CD4-positive, alpha-beta memory T cell (primary cell): ENCODE measurements around the gene TCF7. TPM values are rescaled to one million over a fixed set of nuclear protein-coding genes. Genes with fewer than 3 reads are reported as not detected.

Experiments used
- CTCF ChIA-PET: fragments of 350-600 bp; sonication (Branson Sonifier 250); formaldehyde crosslinking; loops from one replicate; lab custom pipeline; 2021; ENCODE audit warnings: inconsistent platforms; ENCODE audit not compliant: partially characterized antibody; lab: Charles Lee
- POLR2A ChIA-PET: fragments of 350-600 bp; sonication (Branson Sonifier 250); formaldehyde crosslinking; loops from one replicate; lab custom pipeline; 2021; ENCODE audit not compliant: partially characterized antibody; lab: Charles Lee
- DNase-seq, 5 donors: peaks; one replicate each; pipeline versions ENCODE4 v3.0.0 to v3.0.0-alpha.2; 2020 to 2022; ENCODE audit warnings: mixed read lengths in 1 of 5
- H3K27ac ChIP-seq: one replicate; pipeline ENCODE4 v1.7.0; 2013; ENCODE audit warnings: low read depth, low read length
- H3K27me3 ChIP-seq: 2 replicates; pipeline ENCODE4 v1.7.0; 2013; ENCODE audit warnings: mild to moderate bottlenecking, low read length, moderate library complexity; ENCODE audit not compliant: insufficient read depth
- H3K36me3 ChIP-seq: 2 replicates; pipeline ENCODE4 v1.7.0; 2013; ENCODE audit warnings: mild to moderate bottlenecking, low read length, moderate library complexity; ENCODE audit not compliant: insufficient read depth
- H3K4me1 ChIP-seq: 2 replicates; pipeline ENCODE4 v1.7.0; 2013; ENCODE audit warnings: mild to moderate bottlenecking, low read length, moderate library complexity; ENCODE audit not compliant: insufficient read depth
- H3K4me3 ChIP-seq, 2 donors: one replicate each; pipeline ENCODE4 v1.7.0; 2013; ENCODE audit warnings: low read length in 2 of 2, mild to moderate bottlenecking in 1 of 2
- H3K9me3 ChIP-seq, 2 donors: one replicate each; pipeline ENCODE4 v1.7.0; 2013; ENCODE audit warnings: low read length in 2 of 2, control low read depth in 1 of 2; ENCODE audit not compliant: control insufficient read depth in 1 of 2
- H3K27ac Mint-ChIP-seq, 7 donors: one replicate each; pipeline ENCODE4 v1.8.0; 2020 to 2021; ENCODE audit warnings: mixed read lengths in 7 of 7, mild to moderate bottlenecking in 6 of 7, inconsistent platforms in 3 of 7, moderate library complexity in 3 of 7
- H3K27me3 Mint-ChIP-seq, 2 donors: one replicate each; pipeline ENCODE4 v1.8.0; 2020 to 2021; ENCODE audit warnings: mixed read lengths in 2 of 2
- H3K36me3 Mint-ChIP-seq, 2 donors: one replicate each; pipeline ENCODE4 v1.8.0; 2020 to 2021; ENCODE audit warnings: mixed read lengths in 2 of 2, inconsistent platforms in 1 of 2, mild to moderate bottlenecking in 1 of 2
- H3K4me1 Mint-ChIP-seq, 4 donors: one replicate each; pipeline ENCODE4 v1.8.0; 2020 to 2021; ENCODE audit warnings: mixed read lengths in 4 of 4, mild to moderate bottlenecking in 1 of 4
- H3K4me3 Mint-ChIP-seq, 8 donors: one replicate each; pipeline ENCODE4 v1.8.0; 2020 to 2021; ENCODE audit warnings: mixed read lengths in 8 of 8, mild to moderate bottlenecking in 7 of 8, moderate library complexity in 6 of 8, inconsistent platforms in 3 of 8
- H3K9me3 Mint-ChIP-seq, 8 donors: one replicate each; pipeline ENCODE4 v1.8.0; 2020 to 2021; ENCODE audit warnings: mixed read lengths in 8 of 8, mild to moderate bottlenecking in 5 of 8, inconsistent platforms in 3 of 8, moderate library complexity in 1 of 8
- intact Hi-C: fragments of 100-400 bp; cut with micrococcal nuclease; formaldehyde crosslinking; loops from one replicate; pipeline ENCODE4 v1.15.1; 2023
- polyA plus RNA-seq, 2 donors: library from polyadenylated mRNA; unstranded; fragments of 300-500 nt; fragmentation: Illumina TruSeq; gene quantifications; one replicate each; pipeline ENCODE4 v1.2.3, GENCODE V29; 2021
- total RNA-seq, 2 experiments: library from RNA; stranded (reverse); gene quantifications; one replicate each; pipeline ENCODE4 v1.2.3, GENCODE V29; 2021

TCF7 gene
- total and polyA plus RNA-seq, 4 experiments from 2014 or later: 102 to 841 (median 622) TPM

DNA sequence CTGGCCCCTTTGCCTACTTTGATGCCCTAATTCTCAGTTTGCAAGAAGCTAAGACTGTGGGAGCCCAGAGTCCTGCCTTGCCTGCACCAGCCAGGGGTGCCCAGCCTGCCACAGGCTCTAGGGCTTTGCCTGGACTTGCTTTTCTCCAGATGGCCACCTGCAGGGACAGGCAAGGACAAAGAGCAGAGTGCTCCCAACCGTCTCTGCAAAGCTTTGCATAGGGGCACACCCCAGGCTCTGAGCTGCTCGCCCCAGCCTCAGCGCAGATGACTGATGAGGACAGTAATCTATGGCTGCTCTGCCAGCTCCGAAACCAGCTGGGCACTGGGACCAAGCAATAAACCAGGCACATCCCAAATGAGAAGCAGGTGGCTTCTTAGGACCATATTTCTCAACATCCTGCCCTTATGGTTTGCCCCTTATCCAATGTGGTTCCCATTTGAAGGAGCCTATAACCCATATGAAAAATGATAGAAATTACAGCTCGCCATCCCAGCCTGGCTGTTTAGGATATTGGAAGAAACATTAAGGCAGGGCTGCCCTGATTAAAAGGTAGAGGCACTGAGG is 25.4 kb upstream of the TCF7 start:
- no peaks in the 10 kb centered on the region for H3K27me3 Mint-ChIP-seq
- ChIA-PET POLR2A (interaction anchor here (1.0 to 6.8 kb wide), 5 partner anchors 8 to 87 kb away, joined by 3 to 58 read pairs (median 31); no protein-coding TSS in a partner anchor), CTCF (interaction anchor here (1.2 to 3.1 kb wide), 4 partner anchors 15 to 49 kb away, joined by 3 to 15 read pairs (median 8); no protein-coding TSS in a partner anchor)
- no peaks in the 10 kb centered on the region for H3K36me3 ChIP-seq
- peak overlapping the region in 6 of 8 donors; percentile 11 to 77 (median 56) for H3K4me3 Mint-ChIP-seq
- no peak overlapping the region for H3K27ac ChIP-seq
- H3K4me1 ChIP-seq: peaks cover 98% of the 10 kb centered on the region
- H3K27me3 ChIP-seq: no peaks in the 10 kb centered on the region
- intact Hi-C loops: no loop called here
- no peak overlapping the region for H3K4me3 ChIP-seq
- H3K4me1 Mint-ChIP-seq: peaks cover 63 to 98% (median 81%) of the 10 kb centered on the region in 4 donors
- peaks cover 0 to 7% of the 10 kb centered on the region in 2 donors for H3K36me3 Mint-ChIP-seq
- H3K9me3 Mint-ChIP-seq: peaks cover 0 to 2% (median 0%) of the 10 kb centered on the region in 8 donors
- peak overlapping the region; percentile 64 to 95 (median 84) for H3K27ac Mint-ChIP-seq
- no peaks in the 10 kb centered on the region for H3K9me3 ChIP-seq
- no peak for DNase-seq

DNA sequence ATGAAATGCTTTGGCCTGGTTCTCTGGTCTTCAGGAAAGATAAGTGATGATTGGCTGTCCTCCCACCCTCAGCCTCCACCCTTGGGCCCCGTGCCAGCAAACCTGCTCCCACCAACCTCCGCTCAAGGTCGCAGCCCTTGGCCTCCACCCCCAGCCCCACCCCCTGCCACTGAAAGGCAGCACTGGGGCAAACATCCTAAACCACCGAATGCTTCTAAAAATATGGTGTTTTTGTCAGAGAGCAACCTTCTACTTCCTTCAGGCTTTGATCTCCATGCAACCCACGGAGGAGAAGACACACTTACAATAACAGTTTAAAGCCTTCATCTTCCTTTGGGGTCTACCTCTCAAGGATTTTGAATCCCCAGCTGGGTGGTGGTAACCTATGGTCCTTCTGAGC is 24.0 kb upstream of the TCF7 start:
- Histone ChIP-seq H3K4me3 (peak overlapping the region; percentile 6 to 29), H3K27me3 (no peaks in the 10 kb centered on the region), H3K9me3 (no peaks in the 10 kb centered on the region), H3K4me1 (peaks cover 88% of the 10 kb centered on the region), H3K36me3 (no peaks in the 10 kb centered on the region), H3K27ac (peak overlapping the region; percentile 39)
- ChIA-PET POLR2A (interaction anchor here (0.8 to 6.8 kb wide), 5 partner anchors 9 to 50 kb away, joined by 4 to 58 read pairs (median 31); no protein-coding TSS in a partner anchor), CTCF (interaction anchor here (1.2 to 3.1 kb wide), 3 partner anchors 17 to 51 kb away, joined by 3 to 15 read pairs (median 7); no protein-coding TSS in a partner anchor)
- H3K9me3 Mint-ChIP-seq: peaks cover 0 to 2% (median 0%) of the 10 kb centered on the region in 8 donors
- peak overlapping the region; percentile 68 to 94 (median 91) for H3K27ac Mint-ChIP-seq
- no peaks in the 10 kb centered on the region for H3K27me3 Mint-ChIP-seq
- intact Hi-C loops: loop anchor here (1.0 kb wide), 2 partner anchors 10 to 11 kb away; no protein-coding TSS in a partner anchor
- peak; percentile 60 to 66 (median 62) for DNase-seq
- H3K36me3 Mint-ChIP-seq: peaks cover 0 to 7% of the 10 kb centered on the region in 2 donors
- peak overlapping the region; percentile 50 to 85 (median 78) for H3K4me3 Mint-ChIP-seq
- H3K4me1 Mint-ChIP-seq: peaks cover 60 to 87% (median 77%) of the 10 kb centered on the region in 4 donors

DNA sequence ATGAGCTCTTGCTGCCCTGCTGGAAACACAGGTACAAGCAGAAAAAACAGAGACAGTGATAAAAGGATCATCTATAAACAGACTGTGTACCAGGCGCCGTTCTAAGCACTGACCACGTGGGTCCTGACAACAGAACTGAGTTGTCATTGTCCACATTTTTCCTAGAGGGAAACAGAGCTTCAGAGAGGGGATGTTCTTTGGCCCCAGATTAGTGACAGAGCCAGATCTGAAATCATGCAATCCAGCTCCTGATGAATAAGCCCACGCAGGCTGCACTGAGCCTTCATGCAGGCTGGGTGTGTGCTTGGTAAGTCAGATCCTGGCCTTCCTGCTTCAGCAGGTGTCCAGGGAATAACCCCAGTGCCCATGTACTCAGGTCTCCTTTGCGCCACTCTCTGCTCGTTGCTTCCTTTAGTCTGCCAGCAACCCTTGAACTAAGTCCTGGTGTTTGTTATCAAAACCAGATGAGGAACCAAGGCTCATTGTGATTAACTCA is 22.8 kb upstream of the TCF7 start:
- H3K4me3 Mint-ChIP-seq: peak overlapping the region; percentile 32 to 85 (median 73)

DNA sequence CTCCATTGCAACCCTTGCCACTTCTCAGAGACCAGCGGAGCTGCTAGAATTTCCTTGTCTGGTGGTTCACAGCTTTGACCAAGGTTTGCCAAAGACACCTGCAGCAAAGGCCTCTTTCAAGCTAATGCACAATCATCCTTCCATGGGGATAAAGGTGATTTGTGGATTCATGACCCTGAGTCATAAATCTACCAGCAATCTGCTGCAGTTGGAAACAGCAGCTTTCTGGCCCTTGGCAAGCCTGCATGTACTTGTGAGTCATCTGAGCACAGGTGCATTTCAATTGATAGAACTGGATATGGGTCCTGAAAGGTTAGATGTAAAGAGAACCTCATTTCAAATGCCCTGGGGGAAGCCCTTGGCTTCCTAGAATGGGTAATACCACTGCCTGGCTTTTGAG is 21.6 kb upstream of the TCF7 start:
- Histone ChIP-seq H3K9me3 (no peaks in the 10 kb centered on the region), H3K27ac (no peak overlapping the region), H3K36me3 (no peaks in the 10 kb centered on the region), H3K4me1 (peaks cover 79% of the 10 kb centered on the region), H3K4me3 (no peak overlapping the region), H3K27me3 (no peaks in the 10 kb centered on the region)
- POLR2A ChIA-PET: interaction anchor here (6.1 kb wide), 1 partner anchor 18 kb away, joined by 58 read pairs; no protein-coding TSS in a partner anchor
- Mint-ChIP-seq H3K27ac (peak overlapping the region; percentile 72 to 94 (median 79)), H3K4me3 (peak overlapping the region in 7 of 8 donors; percentile 9 to 77 (median 57)), H3K36me3 (peaks cover 0 to 6% of the 10 kb centered on the region in 2 donors), H3K4me1 (peaks cover 58 to 86% (median 75%) of the 10 kb centered on the region in 4 donors), H3K27me3 (no peaks in the 10 kb centered on the region), H3K9me3 (peaks cover 0 to 2% (median 0%) of the 10 kb centered on the region in 8 donors)
- intact Hi-C loops: no loop called here
- CTCF ChIA-PET: interaction anchor here (2.3 kb wide), 1 partner anchor 53 kb away, joined by 12 read pairs; no protein-coding TSS in a partner anchor
- DNase-seq: no peak

More for the DNA sequence above, 22.8 kb upstream of the TCF7 start:
- intact Hi-C loops: no loop called here
- POLR2A ChIA-PET: interaction anchor here (1.2 to 6.8 kb wide), 5 partner anchors 10 to 84 kb away, joined by 3 to 58 read pairs (median 31); no protein-coding TSS in a partner anchor
- Mint-ChIP-seq H3K9me3 (peaks cover 0 to 2% (median 0%) of the 10 kb centered on the region in 8 donors), H3K27me3 (no peaks in the 10 kb centered on the region), H3K4me1 (peaks cover 58 to 86% (median 75%) of the 10 kb centered on the region in 4 donors), H3K27ac (peak overlapping the region; percentile 68 to 94 (median 91)), H3K36me3 (peaks cover 0 to 6% of the 10 kb centered on the region in 2 donors)
- Histone ChIP-seq H3K36me3 (no peaks in the 10 kb centered on the region), H3K27ac (peak overlapping the region; percentile 39), H3K27me3 (no peaks in the 10 kb centered on the region), H3K9me3 (no peaks in the 10 kb centered on the region), H3K4me1 (peaks cover 80% of the 10 kb centered on the region), H3K4me3 (peak overlapping the region in 1 of 2 donors; percentile 29)
- CTCF ChIA-PET: interaction anchor here (1.2 to 2.3 kb wide), 2 partner anchors 18 to 52 kb away, joined by 3 to 12 read pairs; no protein-coding TSS in a partner anchor
- DNase-seq: no peak

DNA sequence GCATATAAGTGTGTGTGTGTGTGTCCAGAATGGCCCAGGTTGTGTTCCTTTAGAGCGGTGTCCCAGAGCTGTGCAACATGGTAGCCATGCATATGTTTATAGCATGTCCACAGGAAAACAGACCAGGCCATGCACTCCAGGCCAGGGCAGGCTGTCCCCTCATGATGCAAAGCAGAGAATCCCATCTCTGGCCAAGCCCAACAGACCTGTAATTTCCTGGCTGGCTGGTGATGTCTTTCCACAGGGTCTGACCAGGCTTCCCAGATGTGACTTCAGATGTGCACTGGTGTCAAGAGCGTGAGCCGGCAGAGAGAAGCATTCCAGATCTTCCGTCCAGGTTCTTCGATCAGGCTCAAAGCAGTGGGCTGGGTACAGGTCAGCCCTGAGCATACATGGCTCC is 21.1 kb upstream of the TCF7 start:
- Histone ChIP-seq H3K9me3 (no peaks in the 10 kb centered on the region), H3K4me1 (peaks cover 77% of the 10 kb centered on the region), H3K27me3 (no peaks in the 10 kb centered on the region), H3K4me3 (no peak overlapping the region), H3K27ac (no peak overlapping the region), H3K36me3 (no peaks in the 10 kb centered on the region)
- peaks cover 56 to 84% (median 73%) of the 10 kb centered on the region in 4 donors for H3K4me1 Mint-ChIP-seq
- no peak for DNase-seq
- peak overlapping the region; percentile 24 to 94 (median 78) for H3K27ac Mint-ChIP-seq
- peak overlapping the region in 5 of 8 donors; percentile 46 to 77 (median 60) for H3K4me3 Mint-ChIP-seq
- intact Hi-C loops: no loop called here
- ChIA-PET CTCF (interaction anchor here (0.9 to 2.3 kb wide), 4 partner anchors 8 to 54 kb away, joined by 3 to 12 read pairs (median 3); no protein-coding TSS in a partner anchor), POLR2A (interaction anchor here (1.4 to 6.1 kb wide), 2 partner anchors 13 to 19 kb away, joined by 4 to 58 read pairs; no protein-coding TSS in a partner anchor)
- H3K27me3 Mint-ChIP-seq: no peaks in the 10 kb centered on the region
- peaks cover 0 to 6% of the 10 kb centered on the region in 2 donors for H3K36me3 Mint-ChIP-seq
- peaks cover 0 to 2% (median 0%) of the 10 kb centered on the region in 8 donors for H3K9me3 Mint-ChIP-seq

DNA sequence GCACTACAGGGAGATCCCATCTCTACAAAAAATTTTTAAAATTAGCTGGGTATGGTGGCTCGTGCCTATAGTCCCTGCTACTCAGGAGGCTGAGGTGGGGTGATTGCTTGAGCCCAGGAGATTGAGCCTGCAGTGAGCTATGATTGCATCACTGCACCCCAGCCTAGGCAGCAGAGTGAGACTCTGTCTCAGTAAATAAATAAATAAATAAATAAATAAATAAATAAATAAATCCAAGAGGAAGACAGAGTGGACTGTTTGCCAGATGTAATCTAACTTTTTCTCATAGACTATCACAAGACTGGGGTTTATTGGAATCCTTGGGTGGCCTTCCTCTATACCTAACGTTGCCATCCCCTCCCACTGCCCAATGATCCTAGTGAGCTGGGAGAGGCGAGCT is 19.2 kb upstream of the TCF7 start:
- peaks cover 56 to 84% (median 72%) of the 10 kb centered on the region in 4 donors for H3K4me1 Mint-ChIP-seq
- CTCF ChIA-PET: interaction anchor here (1.2 kb wide), 1 partner anchor 55 kb away, joined by 4 read pairs; no protein-coding TSS in a partner anchor
- Histone ChIP-seq H3K4me1 (peaks cover 77% of the 10 kb centered on the region), H3K4me3 (no peak overlapping the region), H3K27ac (no peak overlapping the region), H3K9me3 (no peaks in the 10 kb centered on the region), H3K27me3 (no peaks in the 10 kb centered on the region), H3K36me3 (no peaks in the 10 kb centered on the region)
- no peaks in the 10 kb centered on the region for H3K9me3 Mint-ChIP-seq
- no peaks in the 10 kb centered on the region for H3K27me3 Mint-ChIP-seq
- intact Hi-C loops: no loop called here
- peak overlapping the region in 2 of 7 donors; percentile 67 to 68 for H3K27ac Mint-ChIP-seq
- H3K36me3 Mint-ChIP-seq: peaks cover 0 to 6% of the 10 kb centered on the region in 2 donors
- H3K4me3 Mint-ChIP-seq: peak overlapping the region in 3 of 8 donors; percentile 67 to 74 (median 68)
- POLR2A ChIA-PET: interaction anchor here (1.7 kb wide), 1 partner anchor 22 kb away, joined by 3 read pairs; no protein-coding TSS in a partner anchor
- DNase-seq: no peak
